Vagina (tissue), 2 donors: ENCODE results near the gene TIMP2.

ENCODE experiments used
- CTCF ChIP-seq, 3 experiments: fragments of 450-650 bp in 2 of 3; fragments of 200-600 bp in 1 of 3; sonication (generic) in 1 of 3; IDR thresholded peaks; one replicate each; pipeline ENCODE4 v1.5.1; 2017 to 2019; ENCODE audit warnings: antibody characterized with exemption in 3 of 3, mild to moderate bottlenecking in 2 of 3, moderate library complexity in 2 of 3
- POLR2AphosphoS5 ChIP-seq, 2 donors: sonication (generic); formaldehyde crosslinking; IDR thresholded peaks; one replicate each; pipeline ENCODE4 v1.9.0; 2017; ENCODE audit warnings: antibody characterized with exemption in 2 of 2, mild to moderate bottlenecking in 2 of 2, low read depth in 1 of 2; ENCODE audit not compliant: insufficient read depth in 1 of 2

GRCh38 chr17:78923660-78924453, 1.3 kb downstream of the TIMP2 start:
- TF ChIP-seq CTCF (IDR thresholded peaks at IDR 0.05) (no peak), POLR2AphosphoS5 (IDR thresholded peaks at IDR 0.05; ENCODE audit: insufficient read depth in 1 of 2, low read depth in 1 of 2) (peak in 1 of 2 donors; percentile 59)
